CD4-positive, alpha-beta T cell treated with Interferon alpha-2 for 1 hour (primary cell): ENCODE results near the gene DDX39A.
A peak's percentile ranks its signal among the peaks of the same experiment; 100 is the strongest.

Experiments used
- DNase-seq, 2 donors: peaks; one replicate each; pipeline ENCODE4 v3.0.0-alpha.2; 2020 to 2022

The DDX39A gene

GRCh38 chr19:14407605-14408484 is 11.3 kb downstream of the DDX39A start:
- peak; percentile 52 to 61 for DNase-seq

- peak; percentile 30 to 53 for DNase-seq
Observed at GRCh38 chr19:14406645-14407401, 12.3 kb downstream of the DDX39A start.

- peak; percentile 89 to 92 for DNase-seq
Observed at GRCh38 chr19:14405758-14406644, 13.1 kb downstream of the DDX39A start.

DNA sequence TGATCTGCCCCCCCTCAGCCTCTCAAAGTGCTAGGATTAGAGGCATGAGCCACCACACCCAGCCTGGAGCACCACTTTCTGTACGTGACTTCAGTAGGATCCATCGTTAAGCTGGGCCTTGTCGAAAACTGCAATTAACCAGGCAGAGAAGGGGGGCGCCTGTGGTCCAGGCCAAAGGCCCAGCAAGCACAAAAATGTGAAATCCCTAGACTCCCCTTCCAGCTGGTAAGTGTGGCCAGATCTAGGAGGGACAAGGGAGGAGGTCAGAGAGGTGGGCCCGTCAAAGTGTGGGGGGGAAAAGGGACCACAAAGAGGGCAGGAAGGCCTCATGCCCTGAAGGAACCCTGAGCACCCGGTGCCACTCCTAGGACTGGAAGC is 13.8 kb downstream of the DDX39A start:
- DNase-seq = no peak

GRCh38 chr19:14404312-14404711 is 14.8 kb downstream of the DDX39A start:
- peak; percentile 42 to 56 for DNase-seq

DNA sequence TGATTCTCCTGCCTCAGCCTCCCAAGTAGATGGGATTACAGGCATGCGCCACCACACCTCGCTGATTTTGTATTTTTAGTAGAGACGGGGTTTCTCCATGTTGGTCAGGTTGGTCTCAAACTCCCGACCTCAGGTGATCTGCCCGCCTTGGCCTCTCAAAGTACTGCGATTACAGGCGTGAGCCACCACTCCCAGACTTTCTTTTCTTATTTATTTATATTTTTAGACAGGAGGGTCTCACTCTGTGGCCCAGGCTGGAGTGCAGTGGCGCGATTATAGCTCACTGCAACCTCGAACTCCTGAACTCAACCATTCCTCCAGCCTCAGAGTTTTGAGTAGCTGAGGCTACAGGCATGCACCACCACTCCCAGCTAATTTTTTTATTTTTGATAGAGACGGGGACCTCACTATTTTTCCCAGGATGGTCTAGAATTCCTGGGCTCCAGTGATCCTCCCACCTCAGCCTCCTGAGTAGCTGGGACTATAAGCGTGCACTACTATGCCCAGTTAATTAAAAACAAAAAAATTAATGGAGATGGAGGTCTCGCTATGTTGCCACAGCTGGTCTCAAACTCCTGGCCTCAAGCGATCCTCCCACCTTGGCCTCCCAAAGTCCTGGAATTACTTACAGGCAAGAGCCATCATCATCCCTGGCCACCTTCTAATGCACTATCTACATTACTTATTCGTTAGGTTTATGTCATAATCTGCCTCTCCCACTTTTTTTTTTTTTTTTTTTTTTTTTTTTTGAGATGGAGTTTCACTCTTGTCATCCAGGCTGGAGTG is 15.8 kb downstream of the DDX39A start:
- DNase-seq = peak; percentile 24 to 57

GRCh38 chr19:14402332-14403144 is 16.6 kb downstream of the DDX39A start:
- DNase-seq = peak; percentile 63 to 68

- DNase-seq = peak; percentile 29 to 62
Observed at GRCh38 chr19:14401468-14402195, 17.5 kb downstream of the DDX39A start.

GRCh38 chr19:14400951-14401431 is 18.1 kb downstream of the DDX39A start:
- DNase-seq = peak in 1 of 2 donors; percentile 48

DNA sequence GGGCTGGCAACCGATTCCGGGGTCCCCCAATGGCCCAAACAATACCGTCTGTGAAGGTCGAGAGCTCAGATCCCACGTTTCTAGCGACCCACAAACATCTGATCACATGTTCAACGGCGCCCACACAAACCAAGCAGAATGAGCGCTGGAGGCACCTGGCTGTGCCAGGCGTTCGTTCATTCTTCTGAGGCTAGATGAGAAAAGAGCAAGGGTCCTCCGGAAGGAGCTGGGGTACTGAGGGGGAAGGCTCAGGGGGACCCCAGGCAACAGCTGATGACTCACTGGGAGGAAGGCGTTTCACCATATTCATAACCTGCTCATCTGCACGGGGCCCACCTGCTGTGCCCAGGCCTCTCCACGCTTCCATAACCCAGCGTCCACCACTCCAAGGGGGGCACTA is 22.0 kb downstream of the DDX39A start:
- DNase-seq = peak; percentile 24 to 53

DNA sequence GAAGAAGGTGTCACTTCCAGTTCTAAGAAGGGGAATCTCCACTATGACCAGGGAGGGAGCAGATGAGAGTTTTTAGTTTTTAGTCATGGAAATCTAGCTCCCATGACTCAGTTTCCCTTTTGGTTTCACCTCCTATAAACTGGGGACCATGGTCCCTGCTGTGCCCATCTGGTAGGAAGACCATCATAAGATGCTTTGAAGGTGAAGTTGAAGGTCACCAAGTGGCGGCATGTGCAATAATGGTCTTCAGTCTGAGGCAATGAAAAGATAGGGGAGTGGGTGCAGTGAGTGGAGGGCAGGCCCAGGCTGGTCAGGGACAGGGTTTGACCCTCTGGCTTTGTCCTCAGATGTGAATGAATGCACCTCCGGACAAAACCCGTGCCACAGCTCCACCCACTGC is 22.4 kb downstream of the DDX39A start:
- DNase-seq = peak; percentile 17 to 39

GRCh38 chr19:14395710-14396336 is 23.3 kb downstream of the DDX39A start:
- DNase-seq = peak; percentile 47 to 65

- no peak for DNase-seq
Observed at GRCh38 chr19:14395262-14395661, 23.9 kb downstream of the DDX39A start.

GRCh38 chr19:14394167-14394566 is 25.0 kb downstream of the DDX39A start:
- DNase-seq = no peak

DNA sequence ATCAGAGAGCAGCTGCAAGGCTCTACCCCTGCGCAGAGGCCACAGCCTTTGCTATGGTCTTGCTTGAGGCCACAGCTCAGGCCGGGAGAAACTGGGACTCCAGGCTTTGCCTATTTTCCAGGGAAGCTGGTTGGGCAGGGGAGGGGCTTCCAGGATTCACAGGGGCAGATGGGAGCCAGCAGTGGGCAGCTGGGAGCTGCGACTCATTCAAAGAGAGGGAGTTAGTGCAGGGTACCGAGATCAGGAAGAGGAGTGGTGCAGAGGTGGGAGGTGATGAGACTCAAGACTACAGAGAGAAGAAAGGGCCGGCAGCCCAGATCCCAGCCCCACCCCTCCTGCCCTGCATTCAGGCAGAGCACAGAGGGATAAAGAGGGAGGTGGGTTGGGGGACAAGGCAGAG is 25.8 kb downstream of the DDX39A start:
- no peak for DNase-seq

DNA sequence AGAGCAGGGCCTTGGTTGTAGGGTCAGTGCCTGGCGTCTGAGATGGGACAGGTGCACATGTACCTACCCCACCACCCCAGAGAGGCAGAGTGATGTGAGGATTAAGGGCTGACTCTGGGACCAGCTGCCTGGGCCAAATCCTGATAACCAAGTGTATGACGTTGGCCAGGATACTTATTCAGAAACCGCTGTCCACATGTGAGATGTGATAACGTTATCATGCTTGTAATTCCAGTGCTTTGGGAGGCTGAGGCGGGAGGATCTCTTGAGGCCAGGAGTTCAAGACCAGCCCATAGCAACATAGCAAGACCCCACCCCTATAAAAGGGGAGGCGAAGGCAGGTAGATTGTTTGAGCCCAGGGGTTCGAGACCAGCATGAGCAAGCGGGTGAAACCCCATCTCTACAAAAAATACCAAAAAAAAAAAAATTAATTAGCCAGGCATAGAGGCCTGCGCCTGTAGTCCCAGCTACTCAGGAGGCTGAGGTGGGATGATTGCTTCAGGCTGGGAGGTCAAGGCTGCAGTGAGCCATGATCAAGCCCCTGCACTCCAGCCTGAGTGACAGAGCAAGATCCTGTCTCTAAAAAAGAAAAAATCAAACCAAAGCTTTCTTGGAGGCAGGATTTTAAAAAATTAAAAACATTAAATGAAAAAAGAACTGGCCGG is 27.9 kb downstream of the DDX39A start:
- peak in 1 of 2 donors; percentile 20 for DNase-seq

GRCh38 chr19:14390548-14390947 is 28.6 kb downstream of the DDX39A start:
- DNase-seq = no peak

DNA sequence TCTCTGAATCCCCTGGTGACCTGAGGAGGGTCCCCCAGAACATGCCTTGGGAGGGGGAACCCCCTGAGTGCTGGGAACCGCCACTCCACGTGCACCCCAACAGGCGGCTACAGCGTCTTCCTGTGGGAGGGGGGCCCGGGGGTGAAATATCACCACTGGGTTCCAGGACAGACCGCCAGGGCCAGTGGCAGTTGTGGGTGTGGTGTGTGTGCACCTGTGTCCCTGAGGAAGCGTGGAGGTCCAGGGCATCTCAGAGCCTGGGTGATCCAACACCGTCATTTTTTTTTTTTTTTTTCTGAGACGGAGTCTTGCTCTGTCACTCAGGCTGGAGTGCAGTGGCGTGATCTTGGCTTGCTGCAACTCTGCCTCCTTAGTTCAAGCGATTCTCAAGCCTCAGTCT is 33.6 kb downstream of the DDX39A start:
- DNase-seq = peak; percentile 57 to 78
